Measurements from ENCODE around the gene MMP25. TPM values are rescaled to one million over a fixed set of nuclear protein-coding genes. Genes with fewer than 3 reads are reported as not detected.
A peak's percentile ranks its signal among the peaks of the same experiment; 100 is the strongest.

MMP25 gene
- polyA plus RNA-seq, 3 donors: 0.71 to 26.6 (median 2.6) TPM

DNA sequence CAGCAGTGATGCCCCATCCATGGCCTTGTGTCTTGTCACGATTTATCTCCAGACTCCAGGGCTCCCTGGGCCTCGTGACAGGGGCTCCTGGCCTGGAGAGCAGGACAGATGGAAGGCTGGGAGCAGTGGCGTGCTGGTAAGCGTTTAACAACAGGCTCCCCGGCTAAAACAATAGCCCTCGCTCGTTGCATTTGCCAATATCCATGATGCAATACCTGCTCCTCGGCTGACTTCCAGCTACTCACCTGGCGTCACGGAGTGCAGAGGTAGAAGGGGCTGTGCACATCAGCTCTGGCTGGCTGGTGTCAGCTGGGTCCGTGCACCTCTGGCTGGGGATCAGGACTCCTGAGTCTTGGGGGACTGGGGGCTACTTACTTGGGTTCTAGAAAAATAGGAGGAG, 8.1 kb upstream of the MMP25 start:
- H3K9ac ChIP-seq (ENCODE audit: insufficient read depth, low read length, poor library complexity, severe bottlenecking): no peak overlapping the region
- no peak overlapping the region for H3K27ac ChIP-seq (ENCODE audit: low read depth in 1 of 2, low read length in 2 of 2)
- H3K79me2 ChIP-seq (ENCODE audit: insufficient read depth, low read length): no peaks in the 10 kb centered on the region
- H3K4me3 ChIP-seq (replicated peaks in 1 of 3; ENCODE audit: low read depth in 2 of 3, low read length in 3 of 3): no peak overlapping the region
- Mint-ChIP-seq H3K9me3 (peaks cover 3 to 28% (median 13%) of the 10 kb centered on the region in 7 donors), H3K4me1 (peaks cover 21% of the 10 kb centered on the region), H3K27me3 (ENCODE audit: low read depth in 3 of 3) (peaks cover 57 to 83% (median 81%) of the 10 kb centered on the region in 3 donors), H3K27ac (no peak overlapping the region), H3K4me3 (peak overlapping the region in 1 of 2 donors; percentile 85), H3K36me3 (peaks cover 8 to 11% of the 10 kb centered on the region in 2 donors)
- H3K4me2 ChIP-seq (replicated peaks; ENCODE audit: extremely low read depth, low read length, poor library complexity, severe bottlenecking): no peak overlapping the region
- peaks cover 0 to 19% of the 10 kb centered on the region in 2 donors for H3K9me3 ChIP-seq (replicated peaks in 1 of 2; ENCODE audit: control insufficient read depth in 1 of 2, insufficient read depth in 1 of 2, low read length in 2 of 2)
- WGBS (ENCODE audit: insufficient coverage): 41% methylated on average over 10 of the region's 11 CpGs
- DNase-seq: no peak
- H3K27me3 ChIP-seq (ENCODE audit: control insufficient read depth in 2 of 2, insufficient read depth in 2 of 2, low read length in 2 of 2): peaks cover 37 to 71% of the 10 kb centered on the region in 2 donors
- H2AFZ ChIP-seq (ENCODE audit: insufficient read depth, low read depth, low read length, poor library complexity, severe bottlenecking): no peak overlapping the region
- intact Hi-C loops (cut with micrococcal nuclease): no loop called here
- H4K20me1 ChIP-seq (ENCODE audit: insufficient read depth, low read length): no peaks in the 10 kb centered on the region
- H3K36me3 ChIP-seq (replicated peaks in 1 of 2; ENCODE audit: control insufficient read depth in 1 of 2, insufficient read depth in 2 of 2, low read length in 2 of 2): no peaks in the 10 kb centered on the region
- TF ChIP-seq, protein P1, sequence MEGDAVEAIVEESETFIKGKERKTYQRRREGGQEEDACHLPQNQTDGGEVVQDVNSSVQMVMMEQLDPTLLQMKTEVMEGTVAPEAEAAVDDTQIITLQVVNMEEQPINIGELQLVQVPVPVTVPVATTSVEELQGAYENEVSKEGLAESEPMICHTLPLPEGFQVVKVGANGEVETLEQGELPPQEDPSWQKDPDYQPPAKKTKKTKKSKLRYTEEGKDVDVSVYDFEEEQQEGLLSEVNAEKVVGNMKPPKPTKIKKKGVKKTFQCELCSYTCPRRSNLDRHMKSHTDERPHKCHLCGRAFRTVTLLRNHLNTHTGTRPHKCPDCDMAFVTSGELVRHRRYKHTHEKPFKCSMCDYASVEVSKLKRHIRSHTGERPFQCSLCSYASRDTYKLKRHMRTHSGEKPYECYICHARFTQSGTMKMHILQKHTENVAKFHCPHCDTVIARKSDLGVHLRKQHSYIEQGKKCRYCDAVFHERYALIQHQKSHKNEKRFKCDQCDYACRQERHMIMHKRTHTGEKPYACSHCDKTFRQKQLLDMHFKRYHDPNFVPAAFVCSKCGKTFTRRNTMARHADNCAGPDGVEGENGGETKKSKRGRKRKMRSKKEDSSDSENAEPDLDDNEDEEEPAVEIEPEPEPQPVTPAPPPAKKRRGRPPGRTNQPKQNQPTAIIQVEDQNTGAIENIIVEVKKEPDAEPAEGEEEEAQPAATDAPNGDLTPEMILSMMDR (IDR thresholded peaks at IDR 0.05): no peak
- H3K4me1 ChIP-seq (ENCODE audit: control insufficient read depth in 1 of 2, insufficient read depth in 2 of 2, low read length in 2 of 2): peaks cover 14 to 28% of the 10 kb centered on the region in 2 donors

- no peak overlapping the region for H3K27ac Mint-ChIP-seq
- H3K27me3 ChIP-seq (ENCODE audit: control insufficient read depth in 2 of 2, insufficient read depth in 2 of 2, low read length in 2 of 2): peaks cover 37 to 70% of the 10 kb centered on the region in 2 donors
- H2AFZ ChIP-seq (ENCODE audit: insufficient read depth, low read depth, low read length, poor library complexity, severe bottlenecking): no peak overlapping the region
- peaks cover 8 to 14% of the 10 kb centered on the region in 2 donors for H3K36me3 Mint-ChIP-seq
- intact Hi-C loops (cut with micrococcal nuclease): no loop called here
- peaks cover 17% of the 10 kb centered on the region for H3K4me1 Mint-ChIP-seq
- H3K9me3 ChIP-seq (replicated peaks in 1 of 2; ENCODE audit: control insufficient read depth in 1 of 2, insufficient read depth in 1 of 2, low read length in 2 of 2): peaks cover 0 to 19% of the 10 kb centered on the region in 2 donors
- DNase-seq: no peak
- no peak overlapping the region for H3K27ac ChIP-seq (ENCODE audit: low read depth in 1 of 2, low read length in 2 of 2)
- H3K79me2 ChIP-seq (ENCODE audit: insufficient read depth, low read length): no peaks in the 10 kb centered on the region
- H3K9me3 Mint-ChIP-seq: peaks cover 3 to 27% (median 14%) of the 10 kb centered on the region in 7 donors
- H3K4me3 ChIP-seq (replicated peaks in 1 of 3; ENCODE audit: low read depth in 2 of 3, low read length in 3 of 3): no peak overlapping the region
- TF ChIP-seq, protein P1 (IDR thresholded peaks at IDR 0.05): no peak
- H3K27me3 Mint-ChIP-seq (ENCODE audit: low read depth in 3 of 3): peaks cover 56 to 82% (median 79%) of the 10 kb centered on the region in 3 donors
- peaks cover 14 to 30% of the 10 kb centered on the region in 2 donors for H3K4me1 ChIP-seq (ENCODE audit: control insufficient read depth in 1 of 2, insufficient read depth in 2 of 2, low read length in 2 of 2)
- peak overlapping the region in 1 of 2 donors; percentile 85 for H3K4me3 Mint-ChIP-seq
- no peak overlapping the region for H3K9ac ChIP-seq (ENCODE audit: insufficient read depth, low read length, poor library complexity, severe bottlenecking)
- WGBS (ENCODE audit: insufficient coverage): 81% methylated on average over 4 of the region's 5 CpGs
- no peak overlapping the region for H3K4me2 ChIP-seq (replicated peaks; ENCODE audit: extremely low read depth, low read length, poor library complexity, severe bottlenecking)
- H3K36me3 ChIP-seq (replicated peaks in 1 of 2; ENCODE audit: control insufficient read depth in 1 of 2, insufficient read depth in 2 of 2, low read length in 2 of 2): no peaks in the 10 kb centered on the region
- no peaks in the 10 kb centered on the region for H4K20me1 ChIP-seq (ENCODE audit: insufficient read depth, low read length)
These were observed 7.5 kb upstream of the MMP25 start for GRCh38 chr16:3038896-3039295.
